Activated T-cell treated with anti-CD3 and anti-CD28 coated beads, Interleukin-2, amount 50 U/mL, for 4 hours (primary cell): ENCODE results near the gene GCDH. TPM values are rescaled to one million over a fixed set of nuclear protein-coding genes. Genes with fewer than 3 reads are reported as not detected.
"Not testable (repeated sequence)": the region's sequence is repeated elsewhere in the genome, so short reads cannot be mapped to it uniquely, and the experiment has no call there.

ENCODE experiments used
- ATAC-seq, 2 donors: fragments of 200-7000 bp; cut with Tn5 transposase; one replicate each; pipeline ENCODE4 v1.10.0; 2021
- DNase-seq: peaks from one replicate; pipeline ENCODE4 v3.0.0-alpha.2; 2020
- H3K27me3 Mint-ChIP-seq: one replicate; pipeline ENCODE4 v1.8.0; 2021; ENCODE audit warnings: low read depth, mixed read lengths
- H3K36me3 Mint-ChIP-seq: one replicate; pipeline ENCODE4 v1.8.0; 2022; ENCODE audit warnings: mixed read lengths; ENCODE audit not compliant: insufficient read depth
- H3K4me1 Mint-ChIP-seq: one replicate; pipeline ENCODE4 v1.8.0; 2021; ENCODE audit warnings: low read depth, mixed read lengths
- H3K4me3 Mint-ChIP-seq: one replicate; pipeline ENCODE4 v1.8.0; 2021; ENCODE audit warnings: mild to moderate bottlenecking, moderate library complexity, mixed read lengths
- H3K9me3 Mint-ChIP-seq: one replicate; pipeline ENCODE4 v1.8.0; 2021; ENCODE audit warnings: mixed read lengths
- total RNA-seq, 3 donors: library from RNA; stranded (reverse); gene quantifications; one replicate each; pipeline ENCODE4 v1.2.1, GENCODE V29; 2021

GCDH gene
- 10 to 100 TPM; 60.1 to 85.8 (median 72.8) TPM for total RNA-seq

- Mint-ChIP-seq H3K27me3 (no peaks in the 10 kb centered on the region), H3K9me3 (no peaks in the 10 kb centered on the region)
- peak; percentile 94 for DNase-seq
These were observed at the start of gene GCDH for GRCh38 chr19:12890787-12891552. Gene GCDH (plus strand): TSS chr19:12891160. CDS start chr19:12891305, 145 bp downstream.

GRCh38 chr19:12842511-12842910 lies 48.4 kb upstream of the GCDH start:
- H3K4me3 Mint-ChIP-seq: no peak overlapping the region
- DNase-seq (no peak), ATAC-seq (no peak)
- H3K4me1 Mint-ChIP-seq: peaks cover 25% of the 10 kb centered on the region
- H3K36me3 Mint-ChIP-seq: no peaks in the 10 kb centered on the region
- H3K27me3 Mint-ChIP-seq: peaks cover 71% of the 10 kb centered on the region
- no peaks in the 10 kb centered on the region for H3K9me3 Mint-ChIP-seq

More at GRCh38 chr19:12890787-12891552, at the start of gene GCDH:
- H3K4me1 Mint-ChIP-seq: peaks cover 19% of the 10 kb centered on the region
- peak; percentile 95 to 96 for ATAC-seq
- peaks cover 21% of the 10 kb centered on the region for H3K36me3 Mint-ChIP-seq
- peak within 1 kb of the TSS; percentile 99 for H3K4me3 Mint-ChIP-seq

- Mint-ChIP-seq H3K4me3 (no peak overlapping the region), H3K9me3 (no peaks in the 10 kb centered on the region), H3K36me3 (no peaks in the 10 kb centered on the region), H3K27me3 (peaks cover 71% of the 10 kb centered on the region), H3K4me1 (peaks cover 26% of the 10 kb centered on the region)
- DNase-seq: no peak
- no peak for ATAC-seq
These were observed 47.6 kb upstream of the GCDH start for GRCh38 chr19:12843328-12843727.

GRCh38 chr19:12843999-12844732 lies 46.8 kb upstream of the GCDH start:
- no peak for ATAC-seq
- no peaks in the 10 kb centered on the region for H3K9me3 Mint-ChIP-seq
- H3K4me3 Mint-ChIP-seq: no peak overlapping the region

GRCh38 chr19:12846613-12847012 lies 44.3 kb upstream of the GCDH start:
- H3K36me3 Mint-ChIP-seq, ATAC-seq, H3K4me3 Mint-ChIP-seq: not testable (repeated sequence)

More at GRCh38 chr19:12843999-12844732, 46.8 kb upstream of the GCDH start:
- DNase-seq: no peak
- Mint-ChIP-seq H3K36me3 (no peaks in the 10 kb centered on the region), H3K27me3 (peaks cover 69% of the 10 kb centered on the region), H3K4me1 (peaks cover 23% of the 10 kb centered on the region)

GRCh38 chr19:12847159-12848139 lies 43.5 kb upstream of the GCDH start:
- peak; percentile 96 to 97 for ATAC-seq
- peaks cover 8% of the 10 kb centered on the region for H3K4me1 Mint-ChIP-seq
- DNase-seq: peak; percentile 84
- H3K9me3 Mint-ChIP-seq: no peaks in the 10 kb centered on the region
- H3K4me3 Mint-ChIP-seq: peak overlapping the region; percentile 37
- H3K27me3 Mint-ChIP-seq: peaks cover 42% of the 10 kb centered on the region
- no peaks in the 10 kb centered on the region for H3K36me3 Mint-ChIP-seq

More at GRCh38 chr19:12846613-12847012, 44.3 kb upstream of the GCDH start:
- not testable (repeated sequence) for H3K9me3 Mint-ChIP-seq, H3K4me1 Mint-ChIP-seq, DNase-seq
- peaks cover 46% of the 10 kb centered on the region for H3K27me3 Mint-ChIP-seq

GRCh38 chr19:12856653-12857052 lies 34.3 kb upstream of the GCDH start:
- Mint-ChIP-seq H3K36me3 (no peaks in the 10 kb centered on the region), H3K9me3 (peaks cover 5% of the 10 kb centered on the region), H3K4me3 (no peak overlapping the region), H3K4me1 (no peaks in the 10 kb centered on the region), H3K27me3 (peaks cover 7% of the 10 kb centered on the region)
- DNase-seq: no peak
- ATAC-seq: no peak

GRCh38 chr19:12858041-12858928 lies 32.7 kb upstream of the GCDH start:
- no peak overlapping the region for H3K4me3 Mint-ChIP-seq
- ATAC-seq: no peak
- peaks cover 5% of the 10 kb centered on the region for H3K9me3 Mint-ChIP-seq
- DNase-seq: no peak
- peaks cover 4% of the 10 kb centered on the region for H3K27me3 Mint-ChIP-seq
- no peaks in the 10 kb centered on the region for H3K36me3 Mint-ChIP-seq
- H3K4me1 Mint-ChIP-seq: no peaks in the 10 kb centered on the region

GRCh38 chr19:12859546-12859945 lies 31.4 kb upstream of the GCDH start:
- Mint-ChIP-seq H3K27me3 (no peaks in the 10 kb centered on the region), H3K4me1 (no peaks in the 10 kb centered on the region), H3K4me3 (no peak overlapping the region), H3K9me3 (peaks cover 5% of the 10 kb centered on the region), H3K36me3 (no peaks in the 10 kb centered on the region)
- no peak for DNase-seq
- no peak for ATAC-seq

- ATAC-seq (no peak), DNase-seq (no peak)
- Mint-ChIP-seq H3K36me3 (no peaks in the 10 kb centered on the region), H3K4me3 (no peak overlapping the region), H3K27me3 (peaks cover 11% of the 10 kb centered on the region), H3K4me1 (peaks cover 7% of the 10 kb centered on the region), H3K9me3 (no peaks in the 10 kb centered on the region)
These were observed 26.8 kb upstream of the GCDH start for GRCh38 chr19:12864143-12864542.

- H3K9me3 Mint-ChIP-seq: no peaks in the 10 kb centered on the region
- DNase-seq: no peak
- H3K36me3 Mint-ChIP-seq: no peaks in the 10 kb centered on the region
- H3K27me3 Mint-ChIP-seq: peaks cover 11% of the 10 kb centered on the region
- no peak for ATAC-seq
- H3K4me1 Mint-ChIP-seq: peaks cover 7% of the 10 kb centered on the region
- H3K4me3 Mint-ChIP-seq: no peak overlapping the region
These were observed 25.9 kb upstream of the GCDH start for GRCh38 chr19:12864721-12865715.

- DNase-seq (no peak), ATAC-seq (no peak)
- no peaks in the 10 kb centered on the region for H3K36me3 Mint-ChIP-seq
- H3K27me3 Mint-ChIP-seq: peaks cover 11% of the 10 kb centered on the region
- peaks cover 7% of the 10 kb centered on the region for H3K4me1 Mint-ChIP-seq
- H3K9me3 Mint-ChIP-seq: no peaks in the 10 kb centered on the region
- H3K4me3 Mint-ChIP-seq: no peak overlapping the region
These were observed 25.1 kb upstream of the GCDH start for GRCh38 chr19:12865746-12866415.
